Germinal center (tissue), 1 donor: Measurements from ENCODE around the gene CHD5.

Experiments used
- DNase-seq: peaks from one replicate; pipeline ENCODE4 v3.0.0; 2012; ENCODE audit warnings: mixed read lengths, low spot score

The CHD5 gene

GRCh38 chr1:6111571-6111970, 68.5 kb downstream of the CHD5 start:
- no peak for DNase-seq

DNA sequence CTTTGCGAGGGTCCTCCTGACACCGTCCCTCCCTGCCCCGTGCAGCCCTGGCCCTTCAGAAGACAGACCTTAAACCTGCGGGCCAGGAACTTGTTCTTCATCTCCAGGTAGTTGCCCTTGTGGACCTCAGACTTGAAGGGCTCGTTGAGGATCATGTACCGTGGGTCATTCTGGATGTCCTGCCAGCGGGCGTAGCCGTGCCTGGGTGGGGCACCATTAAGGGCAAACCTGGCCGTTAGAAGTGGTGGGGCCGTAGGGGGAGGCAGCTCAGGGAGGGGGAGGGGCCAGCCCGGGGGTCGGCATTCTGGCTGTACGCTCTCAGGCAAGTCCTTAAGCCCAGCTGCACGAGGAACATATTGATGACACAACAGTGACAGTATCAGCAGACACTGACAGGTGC, 69.8 kb downstream of the CHD5 start:
- no peak for DNase-seq

DNA sequence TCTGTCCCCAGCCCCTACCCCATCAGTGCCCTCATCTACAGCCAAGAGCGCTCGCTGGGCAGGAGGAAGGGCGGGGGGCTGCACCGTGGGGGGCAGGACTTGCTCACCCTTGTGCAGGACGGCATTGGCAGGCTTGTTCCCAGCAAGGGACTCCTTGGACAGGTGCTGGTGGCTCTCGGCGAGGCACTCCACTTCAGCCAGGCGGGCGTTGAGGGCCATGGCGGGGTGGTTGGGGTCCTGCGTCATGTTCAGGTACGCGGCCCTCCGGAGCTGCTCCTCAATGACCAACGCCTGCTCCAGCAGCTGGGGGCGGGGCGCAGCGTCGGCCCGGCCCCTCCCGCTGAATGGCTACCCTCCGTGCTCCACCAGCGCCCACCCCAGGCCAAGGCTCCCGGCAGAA, 70.4 kb downstream of the CHD5 start:
- no peak for DNase-seq

GRCh38 chr1:6108937-6109614, 71.0 kb downstream of the CHD5 start:
- DNase-seq, result peak; percentile 57

GRCh38 chr1:6108476-6108875, 71.6 kb downstream of the CHD5 start:
- no peak for DNase-seq

DNA sequence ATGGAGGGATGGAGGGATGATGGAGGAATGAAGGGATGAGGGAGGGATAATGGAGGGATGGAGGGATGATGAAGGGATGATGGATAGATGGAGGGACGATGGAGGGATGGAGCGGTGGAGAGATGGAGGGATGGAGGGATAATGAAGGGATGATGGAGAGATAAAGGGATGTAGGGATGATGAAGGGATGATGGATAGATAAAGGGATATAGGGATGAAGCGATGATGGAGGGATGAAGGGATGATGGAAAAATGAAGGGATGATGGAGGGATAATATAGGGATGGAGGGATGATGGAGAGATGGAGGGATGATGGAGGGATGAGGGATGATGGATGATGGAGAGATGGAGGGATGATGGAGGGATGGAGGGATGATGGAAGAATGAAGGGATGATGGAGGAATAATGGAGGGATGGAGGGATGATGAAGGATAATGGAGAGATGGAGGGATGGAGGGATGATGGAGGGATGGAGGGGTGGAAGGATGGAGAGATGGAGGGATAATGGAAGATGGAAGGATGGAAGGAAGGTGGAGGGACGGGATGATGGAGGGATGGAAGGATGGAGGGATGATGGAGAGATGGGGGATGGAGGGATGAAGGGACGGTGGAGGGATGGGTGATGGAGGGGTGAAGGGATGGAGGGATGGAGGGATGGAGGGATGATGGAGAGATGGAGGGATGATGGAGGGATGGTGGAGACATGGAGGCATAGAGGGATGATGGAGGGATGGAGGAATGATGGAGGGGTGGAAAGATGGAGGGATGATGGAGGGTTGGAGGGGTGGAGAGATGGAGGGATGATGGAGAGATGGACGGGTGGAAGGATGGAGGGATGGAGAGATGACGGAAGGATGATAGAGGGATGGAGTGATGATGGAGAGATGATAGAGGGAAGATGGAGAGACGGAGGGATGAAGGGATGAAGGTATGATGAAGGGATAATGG, 72.4 kb downstream of the CHD5 start:
- DNase-seq, result no peak

GRCh38 chr1:6106977-6107376, 73.1 kb downstream of the CHD5 start:
- DNase-seq, result no peak

DNA sequence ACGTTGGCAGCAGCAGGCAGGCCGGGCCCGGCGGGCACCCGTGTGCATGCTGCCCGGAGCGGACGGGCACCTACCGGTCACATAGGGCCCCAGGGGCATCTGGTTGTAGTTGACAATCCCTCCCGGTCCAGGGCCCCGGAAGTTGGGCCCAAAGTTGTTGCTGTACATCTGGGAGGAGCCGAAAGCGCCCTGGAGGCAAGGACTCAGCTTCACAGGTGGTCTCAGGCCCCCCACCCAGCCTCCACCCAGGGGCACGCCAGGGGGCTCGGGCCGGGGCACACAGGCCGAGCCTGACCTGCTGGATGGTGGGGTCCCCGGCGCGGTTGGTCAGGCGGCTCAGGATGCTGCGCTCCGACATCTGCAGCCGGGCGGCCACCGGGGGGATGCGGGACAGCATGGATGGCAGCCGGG, 73.8 kb downstream of the CHD5 start:
- DNase-seq, result no peak

DNA sequence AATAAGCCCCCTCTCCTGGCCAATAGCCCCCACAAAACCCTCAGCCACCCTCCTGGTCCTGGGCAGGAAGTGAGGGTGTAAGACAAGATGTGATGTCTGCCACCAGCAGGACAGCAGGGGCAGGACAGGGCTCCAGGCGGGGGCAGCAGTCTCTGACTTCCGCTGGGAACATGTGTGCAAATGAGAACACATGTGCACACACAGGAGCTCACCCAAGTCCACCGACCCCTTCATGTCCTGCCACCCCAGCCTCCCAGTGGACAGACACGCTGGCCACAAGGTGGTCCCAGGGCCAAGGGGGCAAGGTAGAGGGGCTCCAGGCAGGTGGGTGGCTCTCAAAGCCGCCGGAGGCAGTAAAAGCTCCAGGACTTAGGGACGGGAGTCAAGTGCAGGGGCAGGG, 74.4 kb downstream of the CHD5 start:
- no peak for DNase-seq

- no peak for DNase-seq
Observed at GRCh38 chr1:6105218-6105679, 74.9 kb downstream of the CHD5 start.

DNA sequence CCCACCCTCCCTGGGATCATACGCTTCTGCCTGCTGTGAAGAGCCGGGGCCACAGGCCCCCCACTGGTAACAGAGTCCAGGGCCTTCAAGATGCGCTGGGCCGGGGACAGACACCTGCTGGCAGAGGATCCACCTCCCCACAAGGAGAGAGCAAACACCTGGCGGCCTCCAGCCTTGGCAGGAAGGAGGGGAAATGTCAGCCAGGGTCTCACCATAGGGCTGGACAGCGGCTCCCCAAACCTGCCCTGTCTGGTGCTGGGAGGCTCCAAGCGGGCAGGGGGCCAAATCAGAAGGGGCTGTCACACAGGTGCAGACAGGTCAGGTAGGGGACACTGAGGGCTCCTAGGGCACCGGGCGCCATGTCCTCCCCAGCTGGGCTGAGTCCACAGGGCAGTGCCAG, 75.5 kb downstream of the CHD5 start:
- DNase-seq, result no peak

DNA sequence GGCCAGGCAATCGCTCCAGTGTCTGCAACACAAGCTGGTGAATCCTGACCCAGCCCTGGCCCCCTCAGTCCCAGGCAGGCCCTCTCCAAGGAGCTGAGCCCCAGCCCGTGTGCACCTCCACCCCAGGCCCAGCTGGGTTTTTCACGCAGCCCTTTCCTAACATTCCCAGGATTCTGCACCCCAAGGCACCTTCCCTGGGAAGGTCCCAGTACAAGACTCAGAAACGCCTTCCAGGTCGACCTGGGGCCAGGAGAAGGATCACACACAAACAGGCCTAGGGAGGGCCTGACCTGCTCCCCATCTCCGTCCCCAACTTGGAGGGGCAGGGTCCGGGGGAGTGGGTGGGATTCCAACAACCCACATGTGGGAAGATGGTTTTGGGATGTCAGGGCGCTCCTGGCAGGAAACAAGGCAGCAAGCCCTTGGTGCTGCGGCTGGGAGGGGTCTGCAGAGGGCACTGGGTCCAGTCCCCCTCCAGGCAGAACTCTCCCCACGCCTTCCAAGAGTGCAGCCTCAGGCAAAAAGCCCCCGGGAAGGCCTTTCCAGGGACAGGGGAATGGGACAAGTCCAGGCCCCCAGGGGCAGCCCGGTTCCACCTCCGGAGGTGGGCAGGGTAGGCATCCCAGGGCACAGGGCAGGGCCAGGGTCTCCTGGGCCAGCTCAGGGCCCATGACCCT, 76.1 kb downstream of the CHD5 start:
- no peak for DNase-seq

DNA sequence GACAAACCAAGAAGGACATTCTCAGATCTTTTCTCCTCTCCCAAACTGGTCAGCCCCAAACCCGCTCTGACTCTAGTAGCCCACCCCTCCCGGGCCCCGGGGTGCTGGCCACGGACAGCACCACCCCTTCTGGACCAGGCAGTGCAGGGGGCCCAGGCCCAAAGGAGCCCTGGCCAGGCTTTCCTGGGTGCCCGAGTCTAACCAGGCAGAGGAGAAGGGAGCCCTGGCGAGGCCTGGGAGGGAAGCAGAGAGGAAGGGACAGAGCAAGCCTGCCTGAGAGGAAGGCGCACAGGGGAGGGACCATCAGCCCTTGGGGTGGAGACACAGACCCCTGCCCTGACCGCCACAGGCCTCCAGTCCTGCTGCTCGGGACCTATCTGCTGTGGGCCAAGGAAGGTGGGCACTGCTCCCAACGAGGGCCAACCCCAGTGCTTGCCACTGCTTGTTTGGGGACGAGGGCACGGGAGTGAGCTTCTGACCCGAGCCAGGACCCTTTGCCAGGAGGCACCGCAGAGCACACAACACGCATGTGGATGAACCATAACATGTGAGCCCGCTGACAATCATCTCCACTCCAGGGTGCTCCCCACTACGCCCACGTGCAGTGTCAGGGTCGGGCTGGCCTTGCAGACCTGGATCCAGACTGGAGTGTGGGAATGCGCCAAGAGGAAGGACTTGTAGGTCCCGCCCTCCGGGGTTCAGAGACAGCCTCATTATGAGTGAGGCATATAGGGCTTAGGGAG, 76.8 kb downstream of the CHD5 start:
- no peak for DNase-seq

DNA sequence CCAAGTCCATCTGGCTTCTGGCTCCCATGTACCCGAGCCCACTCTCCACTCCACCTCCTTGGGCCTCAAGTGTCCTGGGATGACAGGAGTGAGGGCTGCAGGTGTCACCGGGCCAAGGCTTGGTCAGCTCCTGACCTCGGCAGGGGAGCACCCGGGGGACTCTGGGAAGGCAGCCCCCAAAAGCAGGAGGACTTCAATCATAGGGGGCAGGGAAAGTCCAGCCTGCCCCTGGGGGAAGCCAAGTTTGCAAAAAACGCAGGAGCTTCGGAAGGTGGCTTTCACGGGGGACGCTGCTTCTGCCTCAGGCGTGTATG, 77.6 kb downstream of the CHD5 start:
- no peak for DNase-seq

GRCh38 chr1:6101826-6102531, 78.1 kb downstream of the CHD5 start:
- DNase-seq, result no peak

- DNase-seq, result no peak
Observed at GRCh38 chr1:6100861-6101783, 79.0 kb downstream of the CHD5 start.

DNA sequence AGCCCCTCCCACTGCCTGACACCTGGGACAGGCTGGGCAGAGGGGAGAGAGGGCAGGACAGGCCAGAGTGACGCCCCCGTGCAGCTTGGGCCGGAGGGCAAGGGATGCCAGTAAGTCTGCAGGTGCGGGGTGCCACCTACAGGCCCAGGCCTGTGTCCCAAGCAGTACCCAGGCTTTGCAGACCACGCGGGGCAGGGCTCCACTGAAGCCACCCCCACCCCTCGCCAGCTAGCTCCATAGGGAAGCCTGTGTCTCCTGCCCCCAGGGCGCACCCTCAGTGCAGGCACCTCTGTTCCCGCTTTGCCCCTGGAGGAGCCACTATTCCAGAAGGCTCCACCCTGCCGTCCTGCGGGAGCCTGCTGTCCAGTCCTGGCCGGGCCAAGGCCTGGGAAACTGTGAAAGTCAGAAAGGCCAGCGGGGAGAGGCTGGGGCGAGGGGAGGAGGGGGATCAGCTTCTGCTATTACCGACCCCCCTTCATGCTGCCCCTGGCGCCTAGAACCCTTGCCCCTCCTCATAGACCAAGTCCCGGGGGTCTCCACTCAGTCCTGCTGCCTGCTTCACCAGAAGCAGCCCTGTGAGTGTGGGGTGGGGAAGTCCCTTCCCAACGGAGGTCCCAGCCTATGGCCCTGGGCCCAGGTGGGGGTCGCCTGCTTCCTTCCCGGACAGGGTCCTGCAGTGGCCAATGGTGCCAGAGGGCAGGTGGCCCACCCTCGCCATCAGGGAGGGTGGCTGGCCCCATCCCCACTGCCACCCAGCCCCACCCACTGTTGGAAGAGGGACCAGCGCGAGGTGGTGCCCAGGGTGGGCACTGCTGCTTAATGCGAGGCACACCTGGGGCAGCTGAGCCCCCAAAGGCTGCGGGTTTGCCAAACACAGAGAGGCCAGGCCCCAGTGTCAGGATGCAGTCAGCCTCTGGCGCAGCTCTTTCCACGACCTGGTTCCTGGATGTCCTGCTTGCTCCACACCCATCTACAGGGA, 80.0 kb downstream of the CHD5 start:
- DNase-seq, result no peak

DNA sequence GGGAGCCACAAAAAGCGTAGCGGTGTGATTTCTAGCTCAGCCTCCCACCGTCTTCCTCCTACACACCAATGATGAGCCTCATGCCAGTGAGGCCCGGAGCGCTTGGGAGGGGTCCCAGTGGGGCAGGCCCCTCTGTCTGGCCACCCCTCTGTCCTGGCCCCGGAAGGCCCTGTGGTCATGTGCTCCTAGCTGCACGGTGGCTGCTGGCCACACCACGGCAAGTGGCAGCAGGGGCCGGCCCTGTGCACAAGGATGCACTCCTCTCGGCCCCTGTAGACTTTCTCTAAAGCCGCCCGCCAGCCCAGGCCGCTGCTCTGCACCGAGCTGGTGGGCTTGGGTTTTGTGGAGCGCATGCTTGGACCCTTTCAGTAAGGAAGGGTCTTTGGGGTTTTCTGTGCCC, 80.8 kb downstream of the CHD5 start:
- DNase-seq, result no peak
